H1 (cell line): ENCODE results near the gene NHP2. TPM values are rescaled to one million over a fixed set of nuclear protein-coding genes. Genes with fewer than 3 reads are reported as not detected.
A peak's percentile ranks its signal among the peaks of the same experiment; 100 is the strongest.

ENCODE experiments used
- CTCF ChIA-PET: fragments of 300-600 bp; sonication (Branson Sonifier 250); formaldehyde crosslinking; loops from one replicate; lab custom pipeline; 2021; ENCODE audit not compliant: partially characterized antibody; lab: Charles Lee
- POLR2A ChIA-PET: fragments of 300-600 bp; sonication (Branson Sonifier 250); formaldehyde crosslinking; loops from one replicate; lab custom pipeline; 2021; ENCODE audit warnings: inconsistent platforms; ENCODE audit not compliant: partially characterized antibody; lab: Charles Lee
- DNase-seq, 2 experiments: peaks; one replicate each; pipeline versions ENCODE4 v3.0.0 to v3.0.0-alpha.2; 2010 to 2022; ENCODE audit warnings: low spot score in 2 of 2, low read depth in 1 of 2, mixed read lengths in 1 of 2
- FAIRE-seq: peaks from 2 replicates; lab custom pipeline; 2011; peaks lifted over from hg19 to GRCh38; lab: Jason Lieb, UNC
- H2AFZ ChIP-seq: 2 replicates; pipeline ENCODE4 v1.8.1; 2012; ENCODE audit warnings: low read length, inconsistent platforms
- H2AK5ac ChIP-seq: 2 replicates; pipeline ENCODE4 v1.6.1; 2013; ENCODE audit warnings: low read depth, low read length
- H2BK120ac ChIP-seq: replicated peaks from 2 replicates; pipeline ENCODE3; 2013; ENCODE audit warnings: low read depth, low read length, inconsistent platforms
- H2BK12ac ChIP-seq: 2 replicates; pipeline ENCODE4 v1.6.1; 2013; ENCODE audit warnings: low read depth, low read length
- H2BK15ac ChIP-seq: 2 replicates; pipeline ENCODE4 v1.6.1; 2013; ENCODE audit warnings: low read length
- H2BK20ac ChIP-seq: 2 replicates; pipeline ENCODE4 v1.6.1; 2013; ENCODE audit warnings: low read length
- H2BK5ac ChIP-seq: 2 replicates; pipeline ENCODE4 v1.6.1; 2013; ENCODE audit warnings: low read depth, low read length
- H3K14ac ChIP-seq: 2 replicates; pipeline ENCODE4 v1.6.1; 2013; ENCODE audit warnings: inconsistent platforms; ENCODE audit not compliant: insufficient read length
- H3K18ac ChIP-seq: 2 replicates; pipeline ENCODE4 v1.6.1; 2013; ENCODE audit warnings: low read length; ENCODE audit errors: extremely low read depth
- H3K23ac ChIP-seq: 2 replicates; pipeline ENCODE4 v1.6.1; 2013; ENCODE audit warnings: inconsistent platforms; ENCODE audit not compliant: insufficient read length
- H3K23me2 ChIP-seq: 2 replicates; pipeline ENCODE4 v1.6.1; 2013; ENCODE audit warnings: low read depth, low read length
- H3K27ac ChIP-seq: 2 replicates; pipeline ENCODE4 v1.6.1; 2011; ENCODE audit warnings: low read depth, low read length, inconsistent platforms
- H3K27me3 ChIP-seq, 4 experiments: replicated peaks in 1 of 4; 1 replicate in 1 of 4; 2 replicates in 3 of 4; pipeline versions ENCODE4 v1.6.1 to v1.8.1; 2011 to 2013; ENCODE audit warnings: low read length in 3 of 4, mild to moderate bottlenecking in 3 of 4, inconsistent platforms in 2 of 4, mixed read lengths in 2 of 4, moderate library complexity in 1 of 4; ENCODE audit not compliant: control insufficient read depth in 3 of 4, insufficient read depth in 3 of 4; ENCODE audit errors: extremely low read depth in 1 of 4
- H3K36me3 ChIP-seq, 4 experiments: 2 replicates each; pipeline versions ENCODE4 v1.6.1 to v1.8.1; 2011 to 2013; ENCODE audit warnings: mild to moderate bottlenecking in 4 of 4, low read length in 3 of 4, moderate library complexity in 2 of 4, control low read depth in 1 of 4, inconsistent platforms in 1 of 4; ENCODE audit not compliant: insufficient read depth in 4 of 4, control insufficient read depth in 2 of 4
- H3K4ac ChIP-seq: replicated peaks from 2 replicates; pipeline ENCODE3; 2013; ENCODE audit warnings: low read length, low read depth, mixed read lengths, inconsistent platforms; ENCODE audit not compliant: insufficient read length
- H3K4me1 ChIP-seq, 4 experiments: replicated peaks in 1 of 4; 1 replicate in 1 of 4; 2 replicates in 3 of 4; pipeline versions ENCODE4 v1.6.1 to v1.8.1; 2011 to 2013; ENCODE audit warnings: low read length in 3 of 4, inconsistent platforms in 2 of 4, mixed read lengths in 1 of 4; ENCODE audit not compliant: insufficient read depth in 4 of 4, control insufficient read depth in 3 of 4
- H3K4me2 ChIP-seq, 2 experiments: 2 replicates each; pipeline versions ENCODE4 v1.6.1 to v1.8.1; 2011 to 2013; ENCODE audit warnings: low read depth in 2 of 2, low read length in 2 of 2, control low read depth in 1 of 2, inconsistent platforms in 1 of 2, mild to moderate bottlenecking in 1 of 2; ENCODE audit not compliant: insufficient read depth in 1 of 2
- H3K4me3 ChIP-seq, 4 experiments: fragments of 200-600, 300-600 bp in 1 of 4; sonication (generic), shearing (Covaris generic), sonication (Bioruptor Twin) in 1 of 4; 2 replicates each; pipeline versions ENCODE4 v1.5.1 to v1.8.1; 2011 to 2016; ENCODE audit warnings: low read length in 4 of 4, low read depth in 3 of 4, control low read depth in 2 of 4, inconsistent platforms in 2 of 4, mild to moderate bottlenecking in 2 of 4, mixed read lengths in 1 of 4, moderate library complexity in 1 of 4; ENCODE audit not compliant: insufficient read depth in 2 of 4; ENCODE audit errors: extremely low read depth in 1 of 4
- H3K56ac ChIP-seq: replicated peaks from 2 replicates; pipeline ENCODE3; 2013; ENCODE audit warnings: low read depth, mild to moderate bottlenecking, mixed read lengths, low read length, inconsistent platforms; ENCODE audit not compliant: insufficient read length
- H3K79me1 ChIP-seq: 2 replicates; pipeline ENCODE4 v1.6.1; 2013; ENCODE audit warnings: low read depth, low read length, control low read depth
- H3K79me2 ChIP-seq, 2 experiments: 2 replicates each; pipeline versions ENCODE4 v1.6.1 to v1.8.1; 2012 to 2013; ENCODE audit warnings: low read length in 2 of 2, mild to moderate bottlenecking in 2 of 2, inconsistent platforms in 1 of 2; ENCODE audit not compliant: insufficient read depth in 2 of 2, control insufficient read depth in 1 of 2
- H3K9ac ChIP-seq, 4 experiments: replicated peaks in 1 of 4; 1 replicate in 1 of 4; 2 replicates in 3 of 4; pipeline versions ENCODE4 v1.6.1 to v1.8.1; 2011 to 2013; ENCODE audit warnings: low read depth in 3 of 4, low read length in 3 of 4, control low read depth in 2 of 4, mild to moderate bottlenecking in 2 of 4, moderate library complexity in 2 of 4, inconsistent platforms in 1 of 4; ENCODE audit errors: extremely low read depth in 1 of 4
- H3K9me3 ChIP-seq, 2 experiments: 2 replicates each; pipeline versions ENCODE4 v1.6.1 to v1.8.1; 2012 to 2013; ENCODE audit warnings: mild to moderate bottlenecking in 2 of 2, moderate library complexity in 2 of 2, control low read depth in 1 of 2, inconsistent platforms in 1 of 2, low read depth in 1 of 2, low read length in 1 of 2, mixed read lengths in 1 of 2; ENCODE audit not compliant: insufficient read depth in 2 of 2
- H4K20me1 ChIP-seq, 2 experiments: replicated peaks in 1 of 2; 2 replicates each; pipeline versions ENCODE3 to v1.8.1; 2011 to 2013; ENCODE audit warnings: inconsistent platforms in 2 of 2, low read length in 2 of 2, mild to moderate bottlenecking in 1 of 2; ENCODE audit not compliant: insufficient read depth in 2 of 2, control insufficient read depth in 1 of 2
- H4K5ac ChIP-seq: 2 replicates; pipeline ENCODE4 v1.6.1; 2013; ENCODE audit warnings: low read length, low read depth, mixed read lengths, inconsistent platforms; ENCODE audit not compliant: insufficient read length
- H4K8ac ChIP-seq: 2 replicates; pipeline ENCODE4 v1.8.0; 2013; ENCODE audit warnings: mild to moderate bottlenecking, moderate library complexity, low read length, inconsistent platforms; ENCODE audit not compliant: insufficient read depth; ENCODE audit errors: extremely low read depth
- H4K91ac ChIP-seq: replicated peaks from 2 replicates; pipeline ENCODE3; 2013; ENCODE audit warnings: low read length, mixed read lengths, inconsistent platforms; ENCODE audit not compliant: insufficient read length
- ASH2L ChIP-seq: fragments of 200-600, 300-600 bp; sonication (generic); IDR thresholded peaks from one replicate; pipeline ENCODE4 v1.7.1; 2017; ENCODE audit warnings: low read length
- CBX5 ChIP-seq: fragments of 300-800, 300-1000 bp; sonication (generic); IDR thresholded peaks from 2 replicates; pipeline ENCODE4 v1.7.1; 2016; ENCODE audit warnings: antibody characterized with exemption, low read length, low read depth
- CTCF ChIP-seq, 3 experiments: IDR thresholded peaks; 1 replicate in 2 of 3; 2 replicates in 1 of 3; pipeline versions ENCODE4 v1.5.1 to v1.6.1; 2011; ENCODE audit warnings: low read length in 3 of 3, mild to moderate bottlenecking in 3 of 3, inconsistent platforms in 2 of 3, low read depth in 1 of 3, moderate library complexity in 1 of 3; ENCODE audit not compliant: insufficient read depth in 1 of 3; ENCODE audit errors: control extremely low read depth in 1 of 3
- HDAC6 ChIP-seq: IDR thresholded peaks from one replicate; pipeline ENCODE4 v1.7.1; 2012; ENCODE audit warnings: low read depth, mild to moderate bottlenecking, inconsistent platforms, low read length, moderate library complexity
- POLR2A ChIP-seq, 2 experiments: IDR thresholded peaks; 1 replicate in 1 of 2; 2 replicates in 1 of 2; pipeline ENCODE4 v1.6.1; 2011; ENCODE audit warnings: low read depth in 2 of 2, low read length in 2 of 2, mild to moderate bottlenecking in 2 of 2; ENCODE audit errors: control extremely low read depth in 1 of 2
- POLR2AphosphoS5 ChIP-seq: IDR thresholded peaks from 2 replicates; pipeline ENCODE4 v1.6.1; 2011; ENCODE audit warnings: low read depth, low read length
- RAD21 ChIP-seq, 2 experiments: IDR thresholded peaks in 1 of 2; conservative IDR thresholded peaks in 1 of 2; 2 replicates each; pipeline ENCODE4 v1.6.1; 2011; ENCODE audit warnings: low read depth in 2 of 2, low read length in 2 of 2, improper control_type of control experiment in 1 of 2, inconsistent platforms in 1 of 2, mild to moderate bottlenecking in 1 of 2, moderate library complexity in 1 of 2
- SIX5 ChIP-seq: IDR thresholded peaks from 2 replicates; pipeline ENCODE4 v1.6.1; 2011; ENCODE audit warnings: mild to moderate bottlenecking, low read depth, low read length
- WGBS, 2 experiments: shearing (Covaris generic) in 1 of 2; methylation state at CpG; one replicate each; pipeline versions ENCODE4 v1.1.6 to v1.1.7; 2013 to 2015; ENCODE audit warnings: low lambda C conversion rate in 2 of 2, mixed read lengths in 2 of 2, inconsistent platforms in 1 of 2, low coverage in 1 of 2, missing lambda C conversion rate in 1 of 2; ENCODE audit not compliant: insufficient replicate concordance in 2 of 2, insufficient coverage in 1 of 2, insufficient read length in 1 of 2; ENCODE audit errors: extremely low coverage in 1 of 2, missing lambda C conversion rate in 1 of 2; 5-methylcytosine and 5-hydroxymethylcytosine counted together
- polyA plus RNA-seq, 7 experiments: library from polyadenylated mRNA; depleted of rRNA in 3 of 7; stranded (reverse) in 5 of 7; unstranded in 2 of 7; fragments of >200 nt in 5 of 7; fragments of 200-250 nt in 2 of 7; gene quantifications; 1 replicate in 5 of 7; 2 replicates in 1 of 7; 4 replicates in 1 of 7; pipeline versions ENCODE4 v1.2.1 to v1.2.3, GENCODE V29; 2011 to 2013; ENCODE audit warnings: missing spikeins in 2 of 7, mixed read lengths in 2 of 7
- total RNA-seq: library from RNA; stranded (reverse); fragmentation: NEBNext Ultra II Directional; extraction: Animal tissue kit (Norgen Biotek cat#: 25700); gene quantifications from 2 replicates; pipeline ENCODE4 v1.2.1, GENCODE V29; 2021

The NHP2 gene
- total and polyA plus RNA-seq, 2 of the 8 experiments (the other 6 are each of a cell fraction or from before 2014, with no cell fraction given): 241 to 263 TPM

DNA sequence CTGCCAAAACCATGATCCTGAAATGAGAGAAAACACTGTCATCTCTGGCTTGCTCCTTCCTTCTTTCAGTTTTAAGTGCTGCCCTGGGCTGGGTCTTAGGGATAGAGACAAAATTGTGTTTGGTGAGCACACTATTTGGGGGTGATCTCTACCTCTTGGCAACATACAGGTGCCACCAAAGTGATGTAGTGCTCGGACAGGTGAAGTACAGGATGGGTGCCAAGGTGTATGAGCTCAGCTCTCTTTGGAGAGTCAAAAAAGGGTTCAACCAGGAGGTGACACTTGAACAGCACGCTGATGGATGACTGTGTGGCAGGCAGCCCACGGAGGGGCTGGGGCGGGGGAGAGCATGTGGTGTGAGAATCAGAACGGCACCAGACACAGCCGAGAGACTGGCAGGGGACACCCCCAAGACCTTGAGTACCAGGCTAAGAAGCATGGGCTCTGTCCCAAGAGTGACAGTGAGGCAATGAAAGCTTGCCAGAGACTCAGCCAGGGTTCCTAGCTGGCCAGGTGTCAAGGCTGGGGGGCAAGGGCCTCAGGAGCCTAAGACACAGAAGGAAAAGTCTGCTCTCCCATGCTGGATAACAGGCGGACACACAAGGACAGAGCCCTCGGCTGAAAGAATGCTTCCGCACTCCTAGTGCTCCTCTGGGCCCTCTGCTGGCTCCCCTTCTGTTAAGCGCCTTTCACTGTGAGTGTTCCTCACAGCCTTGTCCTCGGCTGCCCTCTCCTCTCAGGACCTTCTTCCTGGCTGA, 2.5 kb downstream of the NHP2 start:
- POLR2A ChIA-PET: interaction anchor here (0.6 to 40.7 kb wide), 15 partner anchors 9 to 80 kb away, joined by 3 to 1250 read pairs (median 8); partner anchors contain the start of genes HNRNPAB, N4BP3 and RMND5B

More for the DNA sequence above, 2.5 kb downstream of the NHP2 start:
- no peak overlapping the region for H3K9ac ChIP-seq
- no peak overlapping the region for H4K5ac ChIP-seq
- H2BK20ac ChIP-seq: no peak overlapping the region
- no peak overlapping the region for H2AK5ac ChIP-seq
- H2BK12ac ChIP-seq: no peak overlapping the region
- no peak overlapping the region for H4K91ac ChIP-seq
- H2BK15ac ChIP-seq: no peak overlapping the region
- peaks cover 0 to 12% of the 10 kb centered on the region in 2 experiments; a peak in 2 of 4 replicates for H3K79me2 ChIP-seq
- H4K8ac ChIP-seq: no peak overlapping the region
- CTCF ChIA-PET: interaction anchor here (0.9 to 24.6 kb wide), 5 partner anchors 16 to 84 kb away, joined by 3 to 515 read pairs (median 103); no protein-coding TSS in a partner anchor
- H3K36me3 ChIP-seq: peaks cover 43 to 56% (median 47%) of the 10 kb centered on the region in 4 experiments
- peaks cover 6% of the 10 kb centered on the region; the same call in 1 of the 2 replicates for H3K23me2 ChIP-seq
- no peak for TF ChIP-seq HDAC6
- peak in 1 of 3 experiments; percentile 35; a peak in 2 of 4 replicates for TF ChIP-seq CTCF (IDR thresholded peaks at IDR 0.05; ENCODE audit: control extremely low read depth in 1 of 3, insufficient read depth in 1 of 3, low read depth in 1 of 3, low read length in 3 of 3)
- peak in 1 of 2 experiments; percentile 81; a peak in 1 of 3 replicates for TF ChIP-seq POLR2A (IDR thresholded peaks at IDR 0.05; ENCODE audit: control extremely low read depth in 1 of 2, low read depth in 2 of 2, low read length in 2 of 2)
- peak; percentile 54 for TF ChIP-seq POLR2AphosphoS5
- TF ChIP-seq ASH2L: no peak
- no peak for TF ChIP-seq SIX5
- no peak for TF ChIP-seq CBX5
- 0 out of 4 replicates have a peak, but pooled peaks of 1 of the 2 experiments have one; percentile 16 for TF ChIP-seq RAD21 (IDR thresholded peaks at IDR 0.05 in 1 of 2, conservative IDR thresholded peaks at IDR 0.05 in 1 of 2; ENCODE audit: low read depth in 2 of 2, low read length in 2 of 2)
- no peak overlapping the region for H3K4ac ChIP-seq
- H2BK5ac ChIP-seq: no peak overlapping the region
- peaks cover 0 to 3% (median 2%) of the 10 kb centered on the region in 4 experiments; a peak in 5 of 7 replicates for H3K4me1 ChIP-seq
- H2AFZ ChIP-seq: no peak overlapping the region
- peaks cover 6% of the 10 kb centered on the region for H3K79me1 ChIP-seq
- H3K14ac ChIP-seq: no peak overlapping the region
- 87% methylated on average over 11 of the region's 11 CpGs; no CpG with 5 or more reads in 1 of the 2 experiments for WGBS, 2 experiments
- no peak overlapping the region for H3K4me3 ChIP-seq
- no peak overlapping the region for H3K23ac ChIP-seq
- H3K56ac ChIP-seq: no peak overlapping the region
- no peak overlapping the region for H3K18ac ChIP-seq
- DNase-seq (no peak), FAIRE-seq (no peak)
- no peaks in the 10 kb centered on the region for H3K9me3 ChIP-seq
- H3K27me3 ChIP-seq: no peaks in the 10 kb centered on the region
- H3K27ac ChIP-seq: no peak overlapping the region
- H2BK120ac ChIP-seq: no peak overlapping the region
- H4K20me1 ChIP-seq: peaks cover 18% of the 10 kb centered on the region in 2 experiments
- no peak overlapping the region for H3K4me2 ChIP-seq
